ENCODE results near the gene KRT78. TPM values are rescaled to one million over a fixed set of nuclear protein-coding genes. Genes with fewer than 3 reads are reported as not detected.

KRT78 gene
- total and polyA plus RNA-seq, 9 of the 15 experiments (the other 6 are each of a cell fraction or from before 2014, with no cell fraction given): not detected

DNA sequence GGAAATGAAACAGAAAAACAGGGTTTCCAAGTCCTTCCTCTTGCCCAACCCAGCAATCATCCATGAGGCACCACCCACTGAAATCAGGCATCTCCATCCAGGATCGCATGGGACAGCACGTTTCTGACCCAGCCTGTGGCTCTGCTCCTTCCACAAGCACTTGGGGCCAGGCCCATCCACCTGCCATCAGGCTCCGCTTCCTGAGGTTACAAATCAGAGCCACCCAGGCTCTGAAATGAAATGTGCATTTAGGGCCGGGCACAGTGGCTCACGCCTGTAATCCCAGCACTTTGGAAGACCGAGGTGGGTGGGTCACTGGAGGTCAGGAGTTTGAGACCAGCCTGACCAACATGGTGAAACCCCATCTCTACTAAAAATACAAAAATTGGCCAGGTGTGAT lies 717 bp upstream of the KRT78 start:
- Histone ChIP-seq H3K27me3 (ENCODE audit: control insufficient read depth in 2 of 2, insufficient read depth in 2 of 2, low read length in 2 of 2) (peaks cover 19 to 67% of the 10 kb centered on the region in 2 experiments; a peak in 4 of 5 replicates), H3K9me3 (replicated peaks; ENCODE audit: control insufficient read depth, insufficient read depth, low read depth, low read length) (no peaks in the 10 kb centered on the region), H3K4me3 (no peak overlapping the region), H3K9ac (ENCODE audit: insufficient read depth in 1 of 2, low read depth in 2 of 2, low read length in 2 of 2) (no peak overlapping the region), H3K36me3 (ENCODE audit: control insufficient read depth, insufficient read depth, low read length) (no peaks in the 10 kb centered on the region), H3K79me2 (ENCODE audit: control insufficient read depth, insufficient read depth, low read length) (no peaks in the 10 kb centered on the region), H3K9me1 (ENCODE audit: control insufficient read depth, insufficient read depth, low read length) (no peaks in the 10 kb centered on the region), H4K20me1 (replicated peaks; ENCODE audit: control insufficient read depth, insufficient read depth, low read length) (peaks cover 6% of the 10 kb centered on the region; the same call in 1 of the 2 replicates), H3K4me1 (replicated peaks in 1 of 2; ENCODE audit: control insufficient read depth in 2 of 2, insufficient read depth in 2 of 2, low read length in 2 of 2) (no peaks in the 10 kb centered on the region), H3K4me2 (ENCODE audit: insufficient read depth, low read length) (no peak overlapping the region), H2AFZ (ENCODE audit: low read depth, low read length) (no peak overlapping the region), H3K27ac (ENCODE audit: extremely low read depth, low read depth, low read length) (no peak overlapping the region)
- BruUV-seq (replicated peaks): no TSS peak
- DNase-seq (ENCODE audit: extremely low read depth in 1 of 4, low spot score in 3 of 4): no peak
- FAIRE-seq: no peak
- intact Hi-C loops (cut with micrococcal nuclease): no loop called here
- in situ Hi-C loops (cut with MboI): no loop called here
- ATAC-seq: no peak
- 2% methylated on average over 6 of the region's 6 CpGs for WGBS (ENCODE audit: insufficient coverage, low coverage, missing lambda C conversion rate)
- ChIA-PET CTCF (ENCODE audit: low intra/inter-chr PET ratio) (no interaction called here), POLR2A (no interaction called here)
- TF ChIP-seq ZNF277 (CRISPR knock-in tag; IDR thresholded peaks at IDR 0.05; ENCODE audit: borderline replicate concordance): no peak
- TF ChIP-seq, protein P1, sequence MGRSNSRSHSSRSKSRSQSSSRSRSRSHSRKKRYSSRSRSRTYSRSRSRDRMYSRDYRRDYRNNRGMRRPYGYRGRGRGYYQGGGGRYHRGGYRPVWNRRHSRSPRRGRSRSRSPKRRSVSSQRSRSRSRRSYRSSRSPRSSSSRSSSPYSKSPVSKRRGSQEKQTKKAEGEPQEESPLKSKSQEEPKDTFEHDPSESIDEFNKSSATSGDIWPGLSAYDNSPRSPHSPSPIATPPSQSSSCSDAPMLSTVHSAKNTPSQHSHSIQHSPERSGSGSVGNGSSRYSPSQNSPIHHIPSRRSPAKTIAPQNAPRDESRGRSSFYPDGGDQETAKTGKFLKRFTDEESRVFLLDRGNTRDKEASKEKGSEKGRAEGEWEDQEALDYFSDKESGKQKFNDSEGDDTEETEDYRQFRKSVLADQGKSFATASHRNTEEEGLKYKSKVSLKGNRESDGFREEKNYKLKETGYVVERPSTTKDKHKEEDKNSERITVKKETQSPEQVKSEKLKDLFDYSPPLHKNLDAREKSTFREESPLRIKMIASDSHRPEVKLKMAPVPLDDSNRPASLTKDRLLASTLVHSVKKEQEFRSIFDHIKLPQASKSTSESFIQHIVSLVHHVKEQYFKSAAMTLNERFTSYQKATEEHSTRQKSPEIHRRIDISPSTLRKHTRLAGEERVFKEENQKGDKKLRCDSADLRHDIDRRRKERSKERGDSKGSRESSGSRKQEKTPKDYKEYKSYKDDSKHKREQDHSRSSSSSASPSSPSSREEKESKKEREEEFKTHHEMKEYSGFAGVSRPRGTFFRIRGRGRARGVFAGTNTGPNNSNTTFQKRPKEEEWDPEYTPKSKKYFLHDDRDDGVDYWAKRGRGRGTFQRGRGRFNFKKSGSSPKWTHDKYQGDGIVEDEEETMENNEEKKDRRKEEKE (IDR thresholded peaks at IDR 0.05; ENCODE audit: borderline replicate concordance in 1 of 2, control insufficient read depth in 1 of 2, low read depth in 2 of 2, low read length in 1 of 2): no peak
- TF ChIP-seq GTF2E2 (tag; IDR thresholded peaks at IDR 0.05): no peak
- no peak for TF ChIP-seq TOE1 (IDR thresholded peaks at IDR 0.05; ENCODE audit: borderline replicate concordance)
- TF ChIP-seq TOE1 (CRISPR knock-in tag; IDR thresholded peaks at IDR 0.05; ENCODE audit: borderline replicate concordance, low read depth): no peak
- TF ChIP-seq NFYB (IDR thresholded peaks at IDR 0.05; ENCODE audit: extremely low read depth, insufficient read length): no peak
- TF ChIP-seq ZNF133 (CRISPR knock-in tag; IDR thresholded peaks at IDR 0.05): no peak
- TF ChIP-seq, protein P2, sequence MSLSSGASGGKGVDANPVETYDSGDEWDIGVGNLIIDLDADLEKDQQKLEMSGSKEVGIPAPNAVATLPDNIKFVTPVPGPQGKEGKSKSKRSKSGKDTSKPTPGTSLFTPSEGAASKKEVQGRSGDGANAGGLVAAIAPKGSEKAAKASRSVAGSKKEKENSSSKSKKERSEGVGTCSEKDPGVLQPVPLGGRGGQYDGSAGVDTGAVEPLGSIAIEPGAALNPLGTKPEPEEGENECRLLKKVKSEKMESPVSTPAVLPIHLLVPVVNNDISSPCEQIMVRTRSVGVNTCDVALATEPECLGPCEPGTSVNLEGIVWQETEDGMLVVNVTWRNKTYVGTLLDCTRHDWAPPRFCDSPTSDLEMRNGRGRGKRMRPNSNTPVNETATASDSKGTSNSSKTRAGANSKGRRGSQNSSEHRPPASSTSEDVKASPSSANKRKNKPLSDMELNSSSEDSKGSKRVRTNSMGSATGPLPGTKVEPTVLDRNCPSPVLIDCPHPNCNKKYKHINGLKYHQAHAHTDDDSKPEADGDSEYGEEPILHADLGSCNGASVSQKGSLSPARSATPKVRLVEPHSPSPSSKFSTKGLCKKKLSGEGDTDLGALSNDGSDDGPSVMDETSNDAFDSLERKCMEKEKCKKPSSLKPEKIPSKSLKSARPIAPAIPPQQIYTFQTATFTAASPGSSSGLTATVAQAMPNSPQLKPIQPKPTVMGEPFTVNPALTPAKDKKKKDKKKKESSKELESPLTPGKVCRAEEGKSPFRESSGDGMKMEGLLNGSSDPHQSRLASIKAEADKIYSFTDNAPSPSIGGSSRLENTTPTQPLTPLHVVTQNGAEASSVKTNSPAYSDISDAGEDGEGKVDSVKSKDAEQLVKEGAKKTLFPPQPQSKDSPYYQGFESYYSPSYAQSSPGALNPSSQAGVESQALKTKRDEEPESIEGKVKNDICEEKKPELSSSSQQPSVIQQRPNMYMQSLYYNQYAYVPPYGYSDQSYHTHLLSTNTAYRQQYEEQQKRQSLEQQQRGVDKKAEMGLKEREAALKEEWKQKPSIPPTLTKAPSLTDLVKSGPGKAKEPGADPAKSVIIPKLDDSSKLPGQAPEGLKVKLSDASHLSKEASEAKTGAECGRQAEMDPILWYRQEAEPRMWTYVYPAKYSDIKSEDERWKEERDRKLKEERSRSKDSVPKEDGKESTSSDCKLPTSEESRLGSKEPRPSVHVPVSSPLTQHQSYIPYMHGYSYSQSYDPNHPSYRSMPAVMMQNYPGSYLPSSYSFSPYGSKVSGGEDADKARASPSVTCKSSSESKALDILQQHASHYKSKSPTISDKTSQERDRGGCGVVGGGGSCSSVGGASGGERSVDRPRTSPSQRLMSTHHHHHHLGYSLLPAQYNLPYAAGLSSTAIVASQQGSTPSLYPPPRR (CRISPR knock-in tag; IDR thresholded peaks at IDR 0.05; ENCODE audit: borderline replicate concordance): no peak
- no peak for TF ChIP-seq IFI16 (CRISPR knock-in tag; IDR thresholded peaks at IDR 0.05)
- TF ChIP-seq JUNB (CRISPR knock-in tag; conservative IDR thresholded peaks at IDR 0.05): no peak
- no peak for TF ChIP-seq BACH1 (tag; IDR thresholded peaks at IDR 0.05)

Data from K562 (cell line).